HUES6 (cell line): Measurements from ENCODE around the gene FOXA1.

Experiments
- H3K27ac ChIP-seq: 2 replicates; pipeline ENCODE4 v1.7.0; 2013; ENCODE audit warnings: low read depth, mild to moderate bottlenecking, low read length, inconsistent platforms
- H3K27me3 ChIP-seq: 2 replicates; pipeline ENCODE4 v1.6.1; 2013; ENCODE audit warnings: low read length; ENCODE audit not compliant: control insufficient read depth, insufficient read depth
- H3K36me3 ChIP-seq: 2 replicates; pipeline ENCODE4 v1.6.1; 2013; ENCODE audit warnings: low read length; ENCODE audit not compliant: control insufficient read depth, insufficient read depth
- H3K4me1 ChIP-seq: 2 replicates; pipeline ENCODE4 v1.6.1; 2013; ENCODE audit warnings: low read length; ENCODE audit not compliant: control insufficient read depth, insufficient read depth
- H3K4me3 ChIP-seq: 2 replicates; pipeline ENCODE4 v1.5.1; 2013; ENCODE audit warnings: low read depth, low read length
- H3K9ac ChIP-seq: one replicate; pipeline ENCODE4 v1.6.1; 2013; ENCODE audit warnings: mild to moderate bottlenecking, low read length
- H3K9me3 ChIP-seq: 2 replicates; pipeline ENCODE4 v1.6.1; 2013; ENCODE audit warnings: low read depth, low read length; ENCODE audit not compliant: control insufficient read depth, insufficient read depth

Gene FOXA1

DNA sequence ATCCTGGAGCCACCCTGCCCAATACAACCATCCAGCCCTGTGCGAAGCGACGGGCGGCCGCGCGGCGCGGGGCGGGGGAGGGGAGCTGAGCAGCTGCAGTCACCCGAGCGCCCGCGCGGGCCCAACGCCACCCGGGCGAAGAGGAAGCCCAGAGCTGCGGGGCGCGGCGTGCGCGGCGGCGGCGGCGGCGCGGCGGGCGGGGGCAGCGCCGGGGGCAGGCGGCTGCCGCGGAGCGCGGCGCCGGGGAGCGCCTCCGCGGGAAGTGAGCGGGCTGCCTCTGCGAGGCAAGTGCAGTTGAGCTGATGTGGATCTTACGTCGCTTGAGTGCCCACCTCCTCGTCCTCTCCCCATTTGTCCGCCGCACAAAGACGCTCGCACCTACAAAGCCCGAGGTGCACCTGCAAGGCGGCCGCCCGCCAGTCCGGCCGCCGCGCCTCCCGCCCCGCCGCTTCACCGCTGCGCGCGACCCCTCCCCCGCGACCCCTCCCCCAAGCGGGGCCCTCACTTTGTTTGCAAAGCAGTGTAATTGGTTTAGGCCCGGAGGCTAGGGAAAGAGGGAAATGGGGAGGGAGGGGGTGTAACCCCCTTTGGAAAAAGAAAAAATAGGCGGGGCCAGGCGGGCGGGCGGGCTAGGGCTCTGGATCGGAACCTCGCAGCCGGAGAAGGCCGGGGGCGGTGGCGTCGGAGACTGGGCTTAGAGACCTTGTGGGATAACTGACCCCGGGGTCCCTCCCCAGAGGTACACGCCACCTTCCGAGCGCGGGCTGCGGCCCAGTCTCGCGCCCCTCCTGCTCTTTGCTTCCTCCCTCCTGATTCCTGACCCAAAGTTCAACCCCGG lies at the start of gene FOXA1, which contains the start of gene TTC6:
FOXA1 (minus strand) TSS at position 279 of the 838 bp plus-strand sequence; CDS start at position 2, 277 bp downstream.
TTC6 (plus strand) TSS at position 659 of the 838 bp plus-strand sequence. CDS start 26,436 bp downstream, outside the sequence.
- H3K4me3 ChIP-seq, result peak within 1 kb of the TSS; percentile 54
- no peaks in the 10 kb centered on the region for H3K36me3 ChIP-seq
- H3K4me1 ChIP-seq, result peaks cover 23% of the 10 kb centered on the region
- H3K27ac ChIP-seq, result no peak within 1 kb of the TSS
- H3K9ac ChIP-seq, result no peak within 1 kb of the TSS
- peaks cover 100% of the 10 kb centered on the region for H3K27me3 ChIP-seq
- H3K9me3 ChIP-seq, result no peaks in the 10 kb centered on the region

DNA sequence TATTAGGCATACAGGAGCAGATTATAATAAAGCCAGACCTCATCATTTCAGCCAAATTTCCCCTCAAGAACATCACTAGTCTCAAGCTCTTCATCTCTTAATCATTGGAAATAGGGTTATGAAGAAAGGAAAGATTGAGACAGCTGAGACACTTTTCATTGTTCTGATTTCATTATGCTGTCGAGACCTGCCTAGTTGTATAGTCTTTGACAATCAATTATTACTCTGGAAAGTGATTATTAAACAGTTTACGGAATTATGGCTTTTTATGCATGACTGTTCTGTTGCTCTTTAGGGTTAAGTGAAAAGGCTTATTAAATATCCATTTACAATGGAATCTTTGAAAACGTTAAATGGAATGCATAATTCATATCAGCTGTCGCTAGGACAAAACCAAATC lies 48.7 kb upstream of the FOXA1 start:
- no peaks in the 10 kb centered on the region for H3K9me3 ChIP-seq
- no peaks in the 10 kb centered on the region for H3K36me3 ChIP-seq
- no peak overlapping the region for H3K4me3 ChIP-seq
- H3K27ac ChIP-seq, result no peak overlapping the region
- H3K27me3 ChIP-seq, result 0 out of 2 replicates have a peak, but pooled peaks cover 2% of the 10 kb centered on the region
- H3K4me1 ChIP-seq, result no peaks in the 10 kb centered on the region
- H3K9ac ChIP-seq, result no peak overlapping the region

DNA sequence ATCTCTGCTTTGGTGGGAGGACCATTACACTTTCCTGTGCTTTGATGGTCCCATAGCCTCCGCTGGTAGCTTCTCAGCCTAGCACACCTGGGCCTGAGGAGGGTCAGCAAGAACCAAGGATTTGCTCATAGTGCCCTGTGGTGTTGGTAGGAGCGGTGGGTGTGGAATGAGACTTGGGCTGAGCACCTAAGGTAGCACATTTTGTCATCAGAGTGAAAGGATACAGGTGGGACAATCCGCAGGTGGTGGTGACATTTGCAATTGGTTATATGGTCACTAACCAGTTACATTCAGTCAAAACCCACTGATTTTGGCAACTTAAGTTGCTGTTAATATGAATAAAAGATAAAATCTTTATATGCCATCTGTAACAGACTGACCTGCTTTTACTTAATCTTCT lies 47.1 kb upstream of the FOXA1 start:
- Histone ChIP-seq H3K9ac (no peak overlapping the region), H3K27ac (no peak overlapping the region), H3K4me1 (no peaks in the 10 kb centered on the region), H3K36me3 (no peaks in the 10 kb centered on the region), H3K4me3 (no peak overlapping the region), H3K27me3 (0 out of 2 replicates have a peak, but pooled peaks cover 2% of the 10 kb centered on the region), H3K9me3 (no peaks in the 10 kb centered on the region)

DNA sequence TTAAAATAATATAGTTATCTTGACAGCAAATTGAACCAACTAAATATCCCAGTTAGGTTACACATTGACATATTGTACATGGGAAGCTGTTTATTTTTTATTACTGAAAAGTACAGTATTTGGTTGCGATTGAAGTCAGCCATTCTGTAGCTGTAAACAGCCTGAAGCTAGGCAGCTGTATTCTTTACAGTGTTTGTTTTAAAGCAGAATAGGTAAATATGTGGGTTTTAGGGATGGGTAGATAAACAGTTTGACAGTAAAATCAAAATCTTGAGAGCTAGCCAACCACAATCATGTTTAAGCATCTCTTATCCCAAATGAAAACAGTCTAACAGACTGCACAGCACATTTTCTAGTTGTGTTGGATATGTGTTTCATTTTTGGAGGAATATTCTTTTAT lies 46.1 kb upstream of the FOXA1 start:
- H3K4me3 ChIP-seq, result no peak overlapping the region
- H3K4me1 ChIP-seq, result no peaks in the 10 kb centered on the region
- 0 out of 2 replicates have a peak, but pooled peaks cover 2% of the 10 kb centered on the region for H3K27me3 ChIP-seq
- no peak overlapping the region for H3K9ac ChIP-seq
- H3K36me3 ChIP-seq, result no peaks in the 10 kb centered on the region
- H3K27ac ChIP-seq, result no peak overlapping the region
- H3K9me3 ChIP-seq, result no peaks in the 10 kb centered on the region

DNA sequence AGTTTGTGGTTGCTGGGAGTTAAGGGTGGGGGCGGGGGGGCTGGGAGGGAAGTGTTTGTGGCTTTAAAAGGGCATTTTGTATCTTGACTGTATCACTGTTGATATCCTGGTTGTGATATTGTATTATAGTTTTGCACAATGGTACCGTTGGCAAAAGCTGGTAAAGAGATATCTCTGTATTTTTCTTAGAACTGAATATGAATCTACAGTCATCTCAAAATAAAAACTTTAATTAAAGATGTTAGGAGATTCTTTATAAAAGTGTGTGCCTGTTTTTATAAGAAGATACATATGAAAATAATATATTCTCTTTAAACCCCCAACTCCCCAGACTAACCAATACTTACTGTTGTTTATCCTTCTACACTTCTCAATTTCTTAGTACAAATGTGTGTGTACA lies 43.5 kb upstream of the FOXA1 start:
- Histone ChIP-seq H3K27me3 (no peaks in the 10 kb centered on the region), H3K4me3 (no peak overlapping the region), H3K9me3 (no peaks in the 10 kb centered on the region), H3K4me1 (no peaks in the 10 kb centered on the region), H3K9ac (no peak overlapping the region), H3K36me3 (no peaks in the 10 kb centered on the region), H3K27ac (no peak overlapping the region)

DNA sequence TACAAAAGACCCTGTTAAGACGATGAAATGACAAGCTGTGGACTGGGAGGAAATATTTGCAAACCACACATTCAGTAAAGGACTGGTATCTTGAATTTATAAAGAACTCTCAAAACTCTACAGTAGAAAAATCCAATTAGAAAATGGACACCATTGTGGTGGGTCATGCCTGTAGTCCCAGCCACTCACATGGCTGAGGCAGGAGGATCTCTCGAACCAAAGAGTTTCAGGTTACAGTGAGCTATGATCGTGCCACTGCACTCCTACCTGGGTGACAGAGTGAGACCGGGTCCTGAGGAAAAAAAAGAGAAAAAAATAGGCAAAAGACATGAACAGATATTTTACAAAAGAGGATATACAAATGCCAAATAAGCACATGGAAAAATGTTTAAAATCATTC lies 42.3 kb upstream of the FOXA1 start:
- H3K4me1 ChIP-seq, result no peaks in the 10 kb centered on the region
- H3K27ac ChIP-seq, result no peak overlapping the region
- no peaks in the 10 kb centered on the region; the same call in 1 of the 2 replicates for H3K27me3 ChIP-seq
- no peaks in the 10 kb centered on the region for H3K9me3 ChIP-seq
- no peak overlapping the region for H3K9ac ChIP-seq
- H3K36me3 ChIP-seq, result no peaks in the 10 kb centered on the region
- H3K4me3 ChIP-seq, result no peak overlapping the region

DNA sequence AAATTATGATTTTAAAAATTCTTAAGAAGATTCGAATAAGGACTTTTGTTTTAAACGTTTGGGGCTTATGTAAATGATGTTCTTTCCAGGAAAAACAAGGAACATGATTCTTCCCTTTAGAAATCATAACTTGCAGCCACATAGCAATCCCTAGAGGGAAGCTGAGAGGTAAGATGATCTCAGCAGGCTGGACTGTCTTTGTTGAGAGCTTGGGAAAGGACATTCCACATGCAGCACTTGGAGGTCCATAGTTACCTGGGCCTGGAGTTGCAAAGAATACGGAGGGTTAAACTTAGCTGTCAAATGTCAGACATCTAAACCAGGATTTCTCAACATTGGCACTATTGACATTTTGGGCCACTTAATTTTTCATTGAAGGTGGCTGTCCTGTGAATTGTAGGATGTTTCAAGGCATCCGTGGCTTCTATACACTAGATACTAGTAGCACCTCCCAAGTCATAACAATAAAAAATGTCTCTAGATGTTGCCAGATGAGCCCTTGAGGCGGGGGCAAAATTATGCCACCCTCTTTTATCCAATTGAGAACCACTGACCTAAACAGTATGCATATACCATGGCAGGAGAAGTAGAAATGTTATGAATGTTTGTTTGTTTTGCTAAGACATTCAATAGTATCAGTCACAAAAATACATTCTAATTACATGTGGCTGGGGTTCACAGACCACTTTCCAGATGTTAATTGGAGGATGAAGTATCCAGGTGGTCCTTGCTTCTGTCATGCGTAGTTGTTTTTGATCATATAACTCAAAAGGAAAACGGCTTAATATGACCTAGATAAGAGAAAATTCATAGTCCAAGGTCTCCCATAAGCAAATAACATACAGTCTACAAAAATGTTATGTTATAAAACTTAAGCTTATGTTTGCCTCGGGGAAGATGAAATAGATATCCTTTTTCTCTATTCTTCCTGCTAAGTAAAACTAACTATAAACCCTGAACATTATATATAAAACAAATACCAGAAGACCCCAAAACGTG lies 30.8 kb upstream of the FOXA1 start:
- no peaks in the 10 kb centered on the region for H3K36me3 ChIP-seq
- H3K9me3 ChIP-seq, result no peaks in the 10 kb centered on the region
- no peak overlapping the region for H3K4me3 ChIP-seq
- no peak overlapping the region for H3K27ac ChIP-seq
- H3K9ac ChIP-seq, result no peak overlapping the region
- H3K4me1 ChIP-seq, result no peaks in the 10 kb centered on the region
- peaks cover 46% of the 10 kb centered on the region for H3K27me3 ChIP-seq

DNA sequence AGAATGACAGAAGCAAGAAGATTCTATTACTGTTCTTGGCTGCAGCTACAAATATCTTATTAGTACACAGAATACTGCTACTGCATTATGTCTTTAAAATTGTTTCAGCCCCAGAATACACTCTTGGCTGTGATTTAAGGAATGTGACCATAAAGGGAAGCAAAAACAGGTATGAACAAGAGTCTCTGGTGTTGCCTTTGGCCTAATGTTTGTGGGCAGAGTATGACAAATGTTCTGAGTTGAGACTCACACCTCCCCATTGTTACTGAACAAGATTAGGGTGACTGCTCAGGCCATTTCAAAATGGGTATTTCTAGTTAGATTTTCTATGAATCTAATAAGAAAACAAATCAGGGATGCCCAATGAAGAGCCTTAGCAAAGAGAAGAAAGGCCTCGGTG lies 28.9 kb upstream of the FOXA1 start:
- H3K4me1 ChIP-seq, result no peaks in the 10 kb centered on the region
- H3K9ac ChIP-seq, result no peak overlapping the region
- H3K36me3 ChIP-seq, result no peaks in the 10 kb centered on the region
- H3K4me3 ChIP-seq, result no peak overlapping the region
- H3K9me3 ChIP-seq, result no peaks in the 10 kb centered on the region
- H3K27ac ChIP-seq, result no peak overlapping the region
- H3K27me3 ChIP-seq, result peaks cover 55% of the 10 kb centered on the region

DNA sequence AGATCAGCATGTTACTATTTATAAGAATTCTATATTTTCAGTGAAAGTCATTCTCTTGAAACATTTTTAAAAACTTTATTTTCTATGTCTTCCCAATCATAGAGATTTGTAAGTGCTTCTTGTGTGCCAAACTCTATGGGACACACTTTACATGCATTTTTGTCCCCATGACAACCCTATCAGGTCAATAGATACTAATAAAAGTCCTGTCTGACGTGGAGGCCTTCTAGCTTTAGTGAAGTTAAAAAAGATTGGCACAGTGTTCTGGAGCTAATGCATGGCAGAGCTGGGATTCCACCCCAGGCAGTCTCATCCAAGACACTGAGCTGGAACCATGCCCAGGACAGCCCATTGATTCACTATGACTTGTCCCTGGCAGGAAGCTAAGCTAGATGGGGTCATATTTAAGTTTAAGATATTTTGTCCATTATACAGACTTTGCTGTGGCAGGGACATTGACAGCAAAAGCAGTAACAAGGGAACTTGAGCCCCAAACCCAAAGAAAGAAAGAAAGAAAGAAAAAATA lies 28.4 kb upstream of the FOXA1 start:
- H3K36me3 ChIP-seq, result no peaks in the 10 kb centered on the region
- no peak overlapping the region for H3K9ac ChIP-seq
- H3K27me3 ChIP-seq, result peaks cover 55% of the 10 kb centered on the region
- no peak overlapping the region for H3K4me3 ChIP-seq
- no peak overlapping the region for H3K27ac ChIP-seq
- H3K4me1 ChIP-seq, result no peaks in the 10 kb centered on the region
- H3K9me3 ChIP-seq, result no peaks in the 10 kb centered on the region

DNA sequence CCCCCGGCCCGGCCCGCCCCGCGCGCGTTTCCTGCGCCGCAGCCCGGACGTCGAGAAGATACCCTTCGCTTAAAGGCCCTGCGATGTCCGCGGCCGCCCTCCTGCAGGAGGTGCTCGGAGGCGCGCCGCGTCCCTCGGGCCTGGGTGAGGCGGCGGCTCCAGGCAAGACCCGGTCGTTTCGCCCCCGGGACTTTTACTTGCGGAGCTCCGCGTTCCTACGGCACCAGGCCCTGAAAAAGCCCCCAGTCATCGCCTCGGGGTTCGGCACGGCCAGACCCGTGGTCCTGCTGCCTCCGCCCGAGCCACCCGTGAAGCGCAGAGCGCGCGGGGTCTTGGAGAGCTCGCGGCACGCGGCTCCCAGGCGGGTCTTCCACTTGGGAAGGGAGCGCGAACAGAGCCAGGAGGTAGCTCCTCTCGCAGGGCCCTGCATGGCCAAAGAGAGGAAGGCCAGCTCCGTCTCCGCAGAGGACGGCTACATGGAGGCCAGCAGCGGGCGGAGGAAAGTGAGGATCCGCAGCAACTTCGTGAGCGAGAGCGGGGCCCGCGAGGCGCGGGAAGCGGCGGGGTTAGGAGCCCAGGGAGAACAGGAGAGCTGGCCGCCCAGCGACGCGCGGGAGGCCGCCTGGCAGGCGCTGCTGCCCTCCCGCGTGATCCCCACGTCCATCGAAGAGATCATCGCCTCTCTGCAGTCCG lies 27.3 kb upstream of the FOXA1 start:
- H3K36me3 ChIP-seq, result no peaks in the 10 kb centered on the region
- H3K4me3 ChIP-seq, result peak overlapping the region; percentile 66
- H3K9me3 ChIP-seq, result no peaks in the 10 kb centered on the region
- H3K4me1 ChIP-seq, result no peaks in the 10 kb centered on the region
- no peak overlapping the region for H3K27ac ChIP-seq
- H3K9ac ChIP-seq, result peak overlapping the region; percentile 61
- H3K27me3 ChIP-seq, result peaks cover 55% of the 10 kb centered on the region
